ENCODE measurements around the gene RAB36. TPM values are rescaled to one million over a fixed set of nuclear protein-coding genes. Genes with fewer than 3 reads are reported as not detected.

Gene RAB36
- polyA plus RNA-seq, 1 experiment = 10.1 TPM

GRCh38 chr22:23115825-23116494, 29.3 kb upstream of the RAB36 start:
- TF ChIP-seq CTCF (IDR thresholded peaks at IDR 0.05; ENCODE audit: insufficient read depth, low read depth, low read length) = no peak
- H3K27me3 ChIP-seq (ENCODE audit: control insufficient read depth, insufficient read depth, low read length) = no peaks in the 10 kb centered on the region
- 0 out of 2 replicates have a peak, but pooled peaks cover 1% of the 10 kb centered on the region for H3K36me3 ChIP-seq (ENCODE audit: control insufficient read depth, insufficient read depth, low read length)
- ChIA-PET POLR2A (interaction anchor here (0.5 kb wide), 1 partner anchor 1289 kb away, joined by 7 read pairs; no protein-coding TSS in a partner anchor), CTCF (interaction anchor here (1.2 to 2.9 kb wide), 3 partner anchors 12 to 156 kb away, joined by 3 to 16 read pairs (median 5); no protein-coding TSS in a partner anchor)
- H3K4me3 ChIP-seq (ENCODE audit: low read depth, low read length) = no peak overlapping the region
- no peak for DNase-seq (ENCODE audit: low read depth)

DNA sequence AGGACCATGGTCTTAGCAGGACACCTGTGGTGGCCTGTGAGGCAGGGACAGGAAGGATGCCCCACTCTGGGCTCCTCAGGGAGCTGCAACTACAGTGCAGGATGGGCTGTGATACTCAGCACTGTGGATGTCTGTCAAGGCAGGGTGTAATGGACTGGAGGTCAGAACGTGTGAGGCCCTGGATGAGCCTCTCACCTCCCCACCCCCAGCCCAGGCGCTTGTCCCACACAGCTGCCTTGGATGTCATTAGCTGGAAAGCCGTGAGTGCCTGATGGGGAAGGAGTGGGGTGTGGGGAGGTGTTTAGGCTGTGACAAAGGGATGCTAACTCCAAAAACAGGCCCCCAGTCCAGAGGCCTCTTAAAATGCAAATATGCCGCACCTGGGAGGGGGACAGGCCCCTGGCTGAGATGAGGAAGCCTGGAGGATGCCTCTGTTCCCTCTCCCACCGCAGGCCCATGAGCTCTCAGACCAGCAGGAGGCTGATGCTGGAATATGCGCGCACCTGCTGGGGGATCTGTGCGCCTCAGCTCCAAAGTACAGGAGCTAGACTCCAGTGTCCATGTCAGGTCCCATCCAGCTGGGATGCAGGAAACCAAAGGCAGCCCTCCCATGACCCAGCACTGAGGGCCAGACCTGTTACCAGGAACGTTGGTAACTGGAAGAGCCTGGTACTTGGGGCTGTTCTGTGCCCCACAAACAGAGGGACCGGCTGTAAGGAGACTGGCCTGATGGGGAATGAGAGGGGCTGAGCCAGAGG, 28.6 kb upstream of the RAB36 start:
- ChIA-PET POLR2A (interaction anchor here (0.5 kb wide), 1 partner anchor 1289 kb away, joined by 7 read pairs; no protein-coding TSS in a partner anchor), CTCF (interaction anchor here (0.9 to 2.9 kb wide), 4 partner anchors 11 to 161 kb away, joined by 3 to 16 read pairs (median 6); no protein-coding TSS in a partner anchor)
- no peak for DNase-seq (ENCODE audit: low read depth)
- Histone ChIP-seq H3K36me3 (ENCODE audit: control insufficient read depth, insufficient read depth, low read length) (0 out of 2 replicates have a peak, but pooled peaks cover 1% of the 10 kb centered on the region), H3K4me3 (ENCODE audit: low read depth, low read length) (no peak overlapping the region), H3K27me3 (ENCODE audit: control insufficient read depth, insufficient read depth, low read length) (no peaks in the 10 kb centered on the region)
- TF ChIP-seq CTCF (IDR thresholded peaks at IDR 0.05; ENCODE audit: insufficient read depth, low read depth, low read length) = no peak

DNA sequence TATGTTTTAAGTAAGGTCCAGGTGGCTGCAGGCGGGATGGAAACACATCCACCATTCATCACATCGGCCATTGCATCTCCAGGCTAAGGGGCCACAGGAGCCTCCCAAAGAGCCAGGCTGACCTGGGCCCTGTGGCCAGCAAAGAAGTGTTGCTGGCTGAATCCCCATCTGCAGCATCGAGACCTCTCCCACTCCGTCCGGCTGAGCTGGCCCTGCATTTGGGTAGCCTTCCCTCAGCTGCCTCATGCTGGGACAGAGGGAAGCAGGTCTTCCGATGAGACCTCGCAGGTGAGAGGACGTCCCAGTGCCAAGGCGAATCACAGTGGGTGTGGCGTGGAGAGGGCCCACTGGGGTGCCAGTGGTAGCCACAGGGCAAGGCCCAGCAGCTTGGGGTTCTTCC, 28.0 kb upstream of the RAB36 start:
- Histone ChIP-seq H3K4me3 (ENCODE audit: low read depth, low read length) (no peak overlapping the region), H3K27me3 (ENCODE audit: control insufficient read depth, insufficient read depth, low read length) (no peaks in the 10 kb centered on the region), H3K36me3 (ENCODE audit: control insufficient read depth, insufficient read depth, low read length) (0 out of 2 replicates have a peak, but pooled peaks cover 1% of the 10 kb centered on the region)
- CTCF ChIA-PET = interaction anchor here (0.9 to 2.9 kb wide), 4 partner anchors 11 to 161 kb away, joined by 3 to 16 read pairs (median 6); no protein-coding TSS in a partner anchor
- DNase-seq (ENCODE audit: low read depth) = no peak
- no peak for TF ChIP-seq CTCF (IDR thresholded peaks at IDR 0.05; ENCODE audit: insufficient read depth, low read depth, low read length)
- POLR2A ChIA-PET = no interaction called here

DNA sequence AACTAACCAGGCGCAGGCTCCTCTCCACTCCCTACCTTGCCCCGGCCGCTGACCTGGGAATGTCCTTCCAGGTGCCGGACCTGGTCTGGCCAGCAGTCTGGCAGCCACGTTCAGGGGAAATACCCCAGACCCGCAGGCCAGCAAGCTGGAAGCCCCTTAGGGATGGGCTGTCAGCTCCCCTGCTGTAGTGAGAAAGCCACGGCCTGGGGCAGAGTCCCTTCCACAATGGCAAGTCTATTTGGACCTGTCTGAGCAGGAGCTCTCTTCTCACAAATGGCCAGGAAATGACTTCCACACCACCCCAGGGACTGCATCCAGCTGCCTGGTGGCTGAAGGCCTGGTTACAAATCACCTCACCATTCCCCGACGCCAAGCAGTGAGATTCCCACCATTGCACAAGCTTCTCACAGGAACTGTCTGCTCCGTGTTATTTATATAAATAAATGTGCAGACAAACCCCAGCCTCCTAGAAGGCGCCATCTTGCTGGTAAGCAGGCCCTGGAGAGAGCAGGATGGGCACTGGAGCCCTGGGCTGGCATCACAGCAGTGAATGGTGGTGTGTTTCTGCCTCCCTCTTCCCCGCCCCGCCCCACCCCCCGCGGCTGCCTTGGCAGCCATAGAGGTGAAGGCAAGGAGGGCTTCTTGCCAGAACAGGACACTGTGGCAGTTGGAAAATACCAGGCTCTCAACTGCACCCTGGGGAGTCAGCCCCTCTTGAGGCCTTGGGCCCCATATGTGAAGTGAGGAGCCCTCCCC, 27.2 kb upstream of the RAB36 start:
- H3K4me3 ChIP-seq (ENCODE audit: low read depth, low read length) = no peak overlapping the region
- H3K36me3 ChIP-seq (ENCODE audit: control insufficient read depth, insufficient read depth, low read length) = 0 out of 2 replicates have a peak, but pooled peaks cover 1% of the 10 kb centered on the region
- TF ChIP-seq CTCF (IDR thresholded peaks at IDR 0.05; ENCODE audit: insufficient read depth, low read depth, low read length) = no peak
- POLR2A ChIA-PET = no interaction called here
- no peak for DNase-seq (ENCODE audit: low read depth)
- no peaks in the 10 kb centered on the region for H3K27me3 ChIP-seq (ENCODE audit: control insufficient read depth, insufficient read depth, low read length)
- CTCF ChIA-PET = interaction anchor here (0.6 to 2.3 kb wide), 9 partner anchors 10 to 567 kb away, joined by 3 to 7 read pairs (median 3); no protein-coding TSS in a partner anchor
